Measurements from ENCODE around the gene ENPEP. TPM values are rescaled to one million over a fixed set of nuclear protein-coding genes. Genes with fewer than 3 reads are reported as not detected.
"Not testable (repeated sequence)": the region's sequence is repeated elsewhere in the genome, so short reads cannot be mapped to it uniquely, and the experiment has no call there.

The ENPEP gene
- total RNA-seq, result 10 to 100 TPM in 3 of 4 donors, 1 to 10 TPM in 1; 7.5 to 30.3 (median 15.7) TPM

DNA sequence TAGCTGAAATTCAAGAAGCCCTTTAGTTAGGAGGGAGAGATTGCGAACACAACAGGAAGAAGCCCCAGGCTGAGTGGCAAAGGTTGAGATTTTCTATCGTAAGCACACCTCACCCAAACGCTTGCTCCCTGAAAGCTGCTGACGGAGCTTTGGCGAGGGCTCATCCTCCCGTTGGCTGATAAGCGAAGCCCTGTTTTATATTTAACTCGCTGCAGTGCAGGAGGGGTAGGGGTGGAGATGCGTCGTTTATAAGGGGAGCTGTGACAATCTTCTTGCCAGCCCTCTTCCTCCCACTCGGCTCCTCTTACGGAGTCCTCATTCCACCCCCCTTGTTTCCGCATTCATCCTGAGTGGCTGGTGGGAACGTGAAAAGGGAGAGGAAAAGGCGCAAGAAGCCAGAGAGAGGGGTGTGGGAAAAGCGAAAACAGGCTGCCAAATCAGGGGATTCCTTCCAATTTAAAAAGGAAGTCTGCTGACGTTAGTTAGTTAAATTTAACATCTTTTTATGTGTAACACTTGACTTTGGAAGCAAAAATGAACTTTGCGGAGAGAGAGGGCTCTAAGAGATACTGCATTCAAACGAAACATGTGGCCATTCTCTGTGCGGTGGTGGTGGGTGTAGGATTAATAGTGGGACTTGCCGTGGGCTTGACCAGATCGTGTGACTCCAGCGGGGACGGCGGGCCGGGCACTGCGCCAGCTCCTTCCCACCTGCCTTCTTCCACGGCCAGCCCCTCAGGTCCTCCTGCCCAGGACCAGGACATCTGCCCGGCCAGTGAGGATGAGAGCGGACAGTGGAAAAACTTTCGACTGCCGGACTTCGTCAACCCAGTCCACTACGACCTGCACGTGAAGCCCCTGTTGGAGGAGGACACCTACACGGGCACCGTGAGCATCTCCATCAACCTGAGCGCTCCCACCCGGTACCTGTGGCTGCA lies at the start of gene ENPEP:
TSS of gene ENPEP (plus strand) at position 275 of the 938 bp plus-strand sequence. CDS start at position 535, 260 bp downstream.
- TF ChIP-seq, protein P1, sequence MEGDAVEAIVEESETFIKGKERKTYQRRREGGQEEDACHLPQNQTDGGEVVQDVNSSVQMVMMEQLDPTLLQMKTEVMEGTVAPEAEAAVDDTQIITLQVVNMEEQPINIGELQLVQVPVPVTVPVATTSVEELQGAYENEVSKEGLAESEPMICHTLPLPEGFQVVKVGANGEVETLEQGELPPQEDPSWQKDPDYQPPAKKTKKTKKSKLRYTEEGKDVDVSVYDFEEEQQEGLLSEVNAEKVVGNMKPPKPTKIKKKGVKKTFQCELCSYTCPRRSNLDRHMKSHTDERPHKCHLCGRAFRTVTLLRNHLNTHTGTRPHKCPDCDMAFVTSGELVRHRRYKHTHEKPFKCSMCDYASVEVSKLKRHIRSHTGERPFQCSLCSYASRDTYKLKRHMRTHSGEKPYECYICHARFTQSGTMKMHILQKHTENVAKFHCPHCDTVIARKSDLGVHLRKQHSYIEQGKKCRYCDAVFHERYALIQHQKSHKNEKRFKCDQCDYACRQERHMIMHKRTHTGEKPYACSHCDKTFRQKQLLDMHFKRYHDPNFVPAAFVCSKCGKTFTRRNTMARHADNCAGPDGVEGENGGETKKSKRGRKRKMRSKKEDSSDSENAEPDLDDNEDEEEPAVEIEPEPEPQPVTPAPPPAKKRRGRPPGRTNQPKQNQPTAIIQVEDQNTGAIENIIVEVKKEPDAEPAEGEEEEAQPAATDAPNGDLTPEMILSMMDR (IDR thresholded peaks at IDR 0.05), result no peak
- ATAC-seq (ENCODE audit: low FRiP score), result peak; percentile 71
- DNase-seq (ENCODE audit: low spot score), result no peak

DNA sequence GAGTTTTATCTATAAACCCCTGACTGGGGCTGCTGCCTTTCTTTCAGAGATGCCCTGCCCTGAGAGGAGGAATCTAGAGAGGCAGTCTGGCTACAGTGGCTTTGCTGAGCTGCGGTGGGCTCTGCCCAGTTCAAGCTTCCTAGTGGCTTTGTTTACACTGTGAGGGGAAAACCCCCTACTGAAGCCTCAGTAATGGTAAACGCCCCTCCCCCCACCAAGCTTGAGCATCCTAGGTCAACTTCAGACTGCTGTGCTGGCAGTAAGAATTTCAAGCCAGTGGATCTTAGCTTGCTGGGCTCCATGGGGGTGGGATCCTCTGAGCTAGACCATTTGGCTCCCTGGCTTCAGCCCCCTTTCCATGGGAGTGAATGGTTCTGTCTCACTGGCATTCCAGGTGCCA lies 44.1 kb upstream of the ENPEP start:
- ATAC-seq (ENCODE audit: low FRiP score); DNase-seq (ENCODE audit: low spot score): not testable (repeated sequence)

DNA sequence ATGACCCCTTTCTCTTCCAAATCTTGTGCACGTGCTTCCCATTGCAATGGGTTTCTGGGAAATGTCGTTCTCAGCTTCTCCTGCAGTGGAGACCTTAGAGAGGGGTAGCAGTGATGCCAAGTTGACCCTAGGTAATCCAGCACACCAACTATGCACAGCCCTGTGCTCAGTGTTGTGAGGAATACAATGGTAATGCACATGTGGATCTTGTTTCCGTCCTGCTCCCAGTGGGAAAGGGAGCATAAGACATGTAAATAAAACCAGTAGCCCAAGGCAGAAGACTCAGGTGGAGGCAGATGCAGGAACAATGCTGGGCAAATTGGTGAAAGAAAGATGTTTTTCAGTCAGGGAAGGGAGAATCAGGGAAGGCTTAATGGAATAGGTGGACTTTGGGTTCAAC lies 38.7 kb upstream of the ENPEP start:
- DNase-seq (ENCODE audit: low spot score); ATAC-seq (ENCODE audit: low FRiP score): not testable (repeated sequence)

DNA sequence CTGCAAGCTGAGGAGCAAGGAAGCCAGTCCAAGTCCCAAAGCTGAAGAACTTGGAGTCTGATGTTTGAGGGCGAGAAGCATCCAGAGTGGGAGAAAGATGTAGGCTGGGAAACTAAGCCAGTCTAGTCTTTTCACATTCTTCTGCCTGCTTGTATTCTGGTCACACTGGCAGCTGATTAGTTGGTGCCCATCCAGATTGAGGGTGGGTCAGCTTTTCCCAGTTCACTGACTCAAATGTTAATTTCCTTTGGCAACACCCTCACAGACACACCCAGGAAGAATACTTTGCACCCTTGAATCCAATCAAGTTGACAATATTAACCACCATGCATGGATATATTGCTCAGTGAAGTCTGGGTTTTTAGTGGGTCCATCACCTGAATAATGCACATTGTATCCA lies 36.7 kb upstream of the ENPEP start:
- DNase-seq (ENCODE audit: low spot score); ATAC-seq (ENCODE audit: low FRiP score): not testable (repeated sequence)

GRCh38 chr4:110442309-110442708 lies 33.6 kb upstream of the ENPEP start:
- no peak for ATAC-seq (ENCODE audit: low FRiP score)
- no peak for DNase-seq (ENCODE audit: low spot score)
- TF ChIP-seq, protein P1 (IDR thresholded peaks at IDR 0.05), result no peak

DNA sequence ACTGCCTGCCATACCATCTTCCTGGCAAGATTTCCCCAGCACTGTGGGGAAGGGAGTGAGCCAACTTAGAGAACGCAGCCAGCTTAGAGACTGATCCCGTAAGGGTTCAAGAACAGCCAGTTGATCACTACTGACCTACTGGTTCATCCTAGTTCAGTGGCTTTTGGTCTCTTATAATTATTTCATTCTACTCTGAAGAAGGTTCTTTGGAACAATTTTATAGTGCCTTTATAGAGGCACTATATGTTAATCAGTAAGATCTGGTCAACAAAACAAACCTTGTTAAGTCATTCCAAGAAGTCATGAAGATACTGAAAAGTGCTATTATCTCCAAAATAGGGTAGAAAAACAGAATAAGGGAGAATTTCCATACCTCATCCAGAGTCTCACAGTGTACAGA lies 33.2 kb upstream of the ENPEP start:
- ATAC-seq (ENCODE audit: low FRiP score) (no peak), DNase-seq (ENCODE audit: low spot score) (no peak)
- TF ChIP-seq, protein P1 (IDR thresholded peaks at IDR 0.05), result no peak

- TF ChIP-seq, protein P1 (IDR thresholded peaks at IDR 0.05), result no peak
- ATAC-seq (ENCODE audit: low FRiP score) (no peak), DNase-seq (ENCODE audit: low spot score) (no peak)
Measured at GRCh38 chr4:110449947-110450346, 26.0 kb upstream of the ENPEP start.

DNA sequence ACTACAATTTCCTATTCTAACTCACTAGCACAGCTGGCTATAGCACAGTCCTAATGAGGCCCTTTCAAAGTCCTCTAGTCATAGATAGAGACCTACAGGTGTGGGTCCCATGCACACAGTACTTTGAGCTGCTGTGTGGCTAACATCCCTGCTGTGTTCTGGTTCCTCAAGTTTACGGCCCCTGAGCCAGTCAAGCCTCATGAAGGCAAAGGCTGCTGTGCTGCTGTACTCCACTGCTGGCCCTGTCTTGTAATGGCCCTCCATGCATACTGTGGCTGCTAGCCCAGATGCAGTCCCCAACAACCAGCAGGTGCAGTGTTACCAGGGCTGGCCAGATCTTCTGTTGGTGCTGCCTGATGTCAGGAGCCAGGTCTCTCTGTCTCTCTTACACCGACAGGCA lies 23.4 kb upstream of the ENPEP start:
- TF ChIP-seq, protein P1 (IDR thresholded peaks at IDR 0.05), result no peak
- no peak for DNase-seq (ENCODE audit: low spot score)
- ATAC-seq (ENCODE audit: low FRiP score), result no peak
